Motor neuron (in vitro differentiated cells): ENCODE results near the gene IGSF21. TPM values are rescaled to one million over a fixed set of nuclear protein-coding genes. Genes with fewer than 3 reads are reported as not detected.
"Not testable (repeated sequence)": the region's sequence is repeated elsewhere in the genome, so short reads cannot be mapped to it uniquely, and the experiment has no call there.

ENCODE experiments used
- ATAC-seq, 8 experiments: fragments of 200-7000 bp; cut with Tn5 transposase; replicated peaks in 6 of 8; 2 replicates each; pipeline ENCODE4 v1.8.0; 2021; ENCODE audit warnings: mild to moderate bottlenecking in 8 of 8, moderate library complexity in 8 of 8
- H3K27ac ChIP-seq, 2 donors: fragments of 250-450 bp; sonication (Bioruptor Pico); 2 replicates each; pipeline ENCODE4 v1.9.0; 2021; ENCODE audit warnings: antibody characterized with exemption in 2 of 2, mild to moderate bottlenecking in 2 of 2, moderate library complexity in 1 of 2
- H3K4me1 ChIP-seq, 2 donors: fragments of 250-450 bp; sonication (Bioruptor Pico); replicated peaks in 1 of 2; 2 replicates each; pipeline ENCODE4 v1.6.1; 2021; ENCODE audit warnings: antibody characterized with exemption in 2 of 2, mild to moderate bottlenecking in 2 of 2, moderate library complexity in 1 of 2
- H3K4me3 ChIP-seq, 5 donors: fragments of 250-450 bp; sonication (Bioruptor Pico); 2 replicates each; pipeline ENCODE4 v1.9.0; 2021; ENCODE audit warnings: antibody characterized with exemption in 5 of 5, mild to moderate bottlenecking in 5 of 5, moderate library complexity in 4 of 5
- WGBS, 10 experiments: fragments of 450-650 bp; shearing (Covaris generic); methylation state at CpG; one replicate each; pipeline ENCODE4 v1.0.0; 2022; 5-methylcytosine and 5-hydroxymethylcytosine counted together
- in situ Hi-C, 9 experiments: fragments of 400-800 bp; cut with MboI; loops; one replicate each; pipeline ENCODE4 v1.15.0; 2021; ENCODE audit warnings: low sequenced_read_pairs in 9 of 9, low pct_unique_long_range_greater_than_20kb in 2 of 9; ENCODE audit not compliant: unreplicated experiment in 9 of 9
- total RNA-seq, 8 experiments: library from RNA; unstranded; fragments of 300-600 nt; gene quantifications; 2 replicates each; pipeline versions ENCODE4 v1.2.3 to v1.2.4, GENCODE V29; 2022

IGSF21 gene
- total RNA-seq, 8 experiments from 2014 or later = 0.36 to 74.2 (median 5.4) TPM

- Histone ChIP-seq H3K4me1 (no peaks in the 10 kb centered on the region), H3K27ac (no peak overlapping the region), H3K4me3 (no peak overlapping the region)
- in situ Hi-C loops = no loop called here
- 7 to 100% (median 93%) methylated on average over 2 to 24 of the region's 31 CpGs; no CpG with 5 or more reads in 3 of the 10 experiments for WGBS, 10 experiments
- ATAC-seq = no peak
These were observed 257.6 kb downstream of the IGSF21 start for GRCh38 chr1:18365099-18365705.

- H3K4me1 ChIP-seq, H3K4me3 ChIP-seq, H3K27ac ChIP-seq, ATAC-seq, in situ Hi-C loops: not testable (repeated sequence)
These were observed 264.9 kb downstream of the IGSF21 start for GRCh38 chr1:18372505-18372904.

- no peaks in the 10 kb centered on the region for H3K4me1 ChIP-seq
- no peak overlapping the region for H3K27ac ChIP-seq
- no peak for ATAC-seq
- no peak overlapping the region for H3K4me3 ChIP-seq
- 10 to 93% (median 71%) methylated on average over 2 to 6 of the region's 6 CpGs; no CpG with 5 or more reads in 3 of the 10 experiments for WGBS, 10 experiments
- in situ Hi-C loops = no loop called here
These were observed 265.6 kb downstream of the IGSF21 start for GRCh38 chr1:18373151-18373550.

GRCh38 chr1:18373882-18374493 is 266.4 kb downstream of the IGSF21 start:
- Histone ChIP-seq H3K27ac (no peak overlapping the region), H3K4me1 (no peaks in the 10 kb centered on the region), H3K4me3 (no peak overlapping the region)
- in situ Hi-C loops = no loop called here
- 4 to 100% (median 44%) methylated on average over 1 to 12 of the region's 14 CpGs; no CpG with 5 or more reads in 2 of the 10 experiments for WGBS, 10 experiments
- ATAC-seq = peak in 2 of 8 experiments; percentile 37 to 45

- H3K27ac ChIP-seq = no peak overlapping the region
- no peak overlapping the region for H3K4me3 ChIP-seq
- WGBS, 10 experiments = 27 to 100% (median 80%) methylated on average over 1 to 18 of the region's 24 CpGs; no CpG with 5 or more reads in 2 of the 10 experiments
- ATAC-seq = no peak
- no peaks in the 10 kb centered on the region for H3K4me1 ChIP-seq
- in situ Hi-C loops = no loop called here
These were observed 269.1 kb downstream of the IGSF21 start for GRCh38 chr1:18376661-18377060.

- H3K4me3 ChIP-seq = no peak overlapping the region
- H3K27ac ChIP-seq = no peak overlapping the region
- in situ Hi-C loops = no loop called here
- H3K4me1 ChIP-seq = peaks cover 16 to 19% of the 10 kb centered on the region in 2 donors
- ATAC-seq = no peak
These were observed 272.7 kb downstream of the IGSF21 start for GRCh38 chr1:18380288-18380687.

GRCh38 chr1:18384059-18384458 is 276.5 kb downstream of the IGSF21 start:
- ATAC-seq = peak in 3 of 8 experiments; percentile 5 to 18 (median 14)
- 26 to 100% (median 51%) methylated on average over 1 to 4 of the region's 5 CpGs; no CpG with 5 or more reads in 4 of the 10 experiments for WGBS, 10 experiments

GRCh38 chr1:18384471-18384870 is 276.9 kb downstream of the IGSF21 start:
- H3K4me1 ChIP-seq = peaks cover 26 to 27% of the 10 kb centered on the region in 2 donors
- H3K4me3 ChIP-seq = no peak overlapping the region
- H3K27ac ChIP-seq = no peak overlapping the region
- in situ Hi-C loops = no loop called here
- peak in 5 of 8 experiments; percentile 10 to 32 (median 14) for ATAC-seq
- WGBS, 10 experiments = 10 to 20% methylated on average over 1 to 2 of the region's 2 CpGs; no CpG with 5 or more reads in 8 of the 10 experiments

More at GRCh38 chr1:18384059-18384458, 276.5 kb downstream of the IGSF21 start:
- in situ Hi-C loops = no loop called here
- peak overlapping the region in 1 of 2 donors; percentile 7 for H3K27ac ChIP-seq
- H3K4me1 ChIP-seq = peaks cover 26 to 27% of the 10 kb centered on the region in 2 donors
- H3K4me3 ChIP-seq = no peak overlapping the region

GRCh38 chr1:18385239-18385790 is 277.7 kb downstream of the IGSF21 start:
- peaks cover 26 to 27% of the 10 kb centered on the region in 2 donors for H3K4me1 ChIP-seq
- 0 to 12% (median 0%) methylated on average over 1 to 9 of the region's 9 CpGs; no CpG with 5 or more reads in 4 of the 10 experiments for WGBS, 10 experiments
- peak overlapping the region in 1 of 2 donors; percentile 18 for H3K27ac ChIP-seq
- in situ Hi-C loops = no loop called here
- no peak overlapping the region for H3K4me3 ChIP-seq
- ATAC-seq = peak; percentile 86 to 96 (median 94)

- H3K27ac ChIP-seq = no peak overlapping the region
- WGBS, 10 experiments = 75 to 92% (median 85%) methylated on average over 2 to 5 of the region's 5 CpGs; no CpG with 5 or more reads in 5 of the 10 experiments
- H3K4me1 ChIP-seq = peaks cover 26 to 27% of the 10 kb centered on the region in 2 donors
- in situ Hi-C loops = no loop called here
- H3K4me3 ChIP-seq = no peak overlapping the region
- ATAC-seq = no peak
These were observed 279.0 kb downstream of the IGSF21 start for GRCh38 chr1:18386591-18386990.

GRCh38 chr1:18387307-18387706 is 279.7 kb downstream of the IGSF21 start:
- in situ Hi-C loops = no loop called here
- H3K4me1 ChIP-seq = peaks cover 26 to 27% of the 10 kb centered on the region in 2 donors
- no peak overlapping the region for H3K27ac ChIP-seq
- 0 to 100% (median 89%) methylated on average over 1 to 6 of the region's 6 CpGs; no CpG with 5 or more reads in 3 of the 10 experiments for WGBS, 10 experiments
- H3K4me3 ChIP-seq = no peak overlapping the region
- ATAC-seq = no peak

GRCh38 chr1:18390953-18391352 is 283.4 kb downstream of the IGSF21 start:
- in situ Hi-C loops = no loop called here
- no peak for ATAC-seq
- 21 to 96% (median 87%) methylated on average over 2 to 9 of the region's 11 CpGs; no CpG with 5 or more reads in 5 of the 10 experiments for WGBS, 10 experiments
- peaks cover 1 to 4% of the 10 kb centered on the region in 2 donors for H3K4me1 ChIP-seq
- no peak overlapping the region for H3K27ac ChIP-seq
- H3K4me3 ChIP-seq = no peak overlapping the region

GRCh38 chr1:18394563-18395156 is 287.1 kb downstream of the IGSF21 start:
- in situ Hi-C loops = no loop called here
- no peak overlapping the region for H3K27ac ChIP-seq
- no peak overlapping the region for H3K4me3 ChIP-seq
- peaks cover 0 to 11% of the 10 kb centered on the region in 2 donors for H3K4me1 ChIP-seq
- 33 to 100% (median 78%) methylated on average over 1 to 8 of the region's 9 CpGs; no CpG with 5 or more reads in 2 of the 10 experiments for WGBS, 10 experiments
- no peak for ATAC-seq
